Activated CD4-positive, CD25-positive, alpha-beta regulatory T cell treated with anti-CD3 and anti-CD28 coated beads, Interleukin-2, amount 50 U/mL, for 16 hours (primary cell): ENCODE results near the gene TMEM52.

ENCODE experiments used
- DNase-seq: peaks from one replicate; pipeline ENCODE4 v3.0.0-alpha.2; 2020; ENCODE audit warnings: low read depth, low spot score

The TMEM52 gene

GRCh38 chr1:1926886-1927660 is 8.0 kb upstream of the TMEM52 start:
- no peak for DNase-seq

DNA sequence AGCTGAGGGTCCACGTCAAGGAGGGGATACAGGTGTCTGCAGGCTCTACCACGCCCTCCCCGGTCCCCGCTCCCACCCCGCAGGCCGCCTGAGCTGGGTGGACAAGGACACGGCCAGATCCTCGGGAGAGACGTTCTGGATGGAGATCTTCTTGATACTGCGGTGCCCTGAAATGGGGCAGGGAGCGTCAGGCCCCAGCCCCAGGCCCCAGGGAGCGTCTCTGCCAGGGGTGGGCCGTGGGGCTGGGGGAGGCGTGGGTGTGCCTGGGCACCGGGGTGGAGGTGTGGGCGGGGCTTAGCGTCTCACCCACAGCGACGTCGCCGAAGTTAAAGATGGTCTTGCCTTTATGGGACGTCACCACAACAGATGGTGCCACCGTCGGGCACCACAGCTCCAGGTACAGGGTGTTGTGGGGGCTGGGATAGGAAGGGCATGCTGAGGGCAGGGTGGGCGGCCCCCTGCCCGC is 7.3 kb upstream of the TMEM52 start:
- DNase-seq, result no peak

DNA sequence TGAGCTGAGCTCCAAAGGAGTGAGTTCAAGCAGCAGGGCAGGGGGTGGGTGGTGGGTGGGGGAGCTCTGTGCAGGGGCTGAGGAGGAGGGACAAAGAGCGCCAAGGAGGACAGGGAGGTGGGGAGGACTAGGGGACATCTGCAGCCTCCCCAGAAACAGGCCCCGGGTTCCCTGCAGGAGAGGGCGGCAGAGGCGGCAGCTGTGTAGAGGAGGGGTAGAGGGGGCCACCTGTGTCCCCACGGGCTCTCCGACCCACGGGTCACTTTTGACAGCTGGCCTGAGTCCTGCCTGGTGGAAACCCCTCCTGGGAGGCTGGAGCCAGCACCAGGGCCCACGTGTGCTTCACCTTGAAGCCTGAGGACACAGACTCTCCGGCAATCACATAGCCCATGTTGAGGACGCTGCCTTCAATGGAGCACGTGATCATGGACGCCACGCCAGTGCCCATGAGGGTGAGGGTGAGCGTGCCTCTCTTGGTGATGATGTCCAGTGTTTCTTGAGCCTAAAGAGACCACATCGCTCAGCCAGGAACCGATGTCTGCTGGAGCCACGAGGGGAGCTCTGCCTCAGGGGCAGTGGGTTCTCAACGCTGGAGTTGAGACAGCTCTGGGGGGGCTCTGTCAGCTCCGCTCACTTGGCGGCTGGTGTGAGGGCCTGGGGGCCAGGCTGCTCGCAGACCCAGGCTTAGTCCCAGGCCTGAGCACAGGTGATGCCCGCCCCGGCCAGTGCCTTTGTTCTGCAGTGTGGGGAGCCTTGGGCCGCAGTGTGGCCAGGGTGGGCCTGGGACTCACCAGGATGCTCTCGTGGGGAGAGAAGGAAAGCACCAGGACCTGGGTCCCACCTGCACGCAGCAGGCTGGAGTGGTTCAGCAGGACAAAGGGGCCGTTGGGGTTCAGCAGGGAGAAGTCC is 6.6 kb upstream of the TMEM52 start:
- no peak for DNase-seq

GRCh38 chr1:1924849-1925248 is 5.8 kb upstream of the TMEM52 start:
- DNase-seq, result no peak

DNA sequence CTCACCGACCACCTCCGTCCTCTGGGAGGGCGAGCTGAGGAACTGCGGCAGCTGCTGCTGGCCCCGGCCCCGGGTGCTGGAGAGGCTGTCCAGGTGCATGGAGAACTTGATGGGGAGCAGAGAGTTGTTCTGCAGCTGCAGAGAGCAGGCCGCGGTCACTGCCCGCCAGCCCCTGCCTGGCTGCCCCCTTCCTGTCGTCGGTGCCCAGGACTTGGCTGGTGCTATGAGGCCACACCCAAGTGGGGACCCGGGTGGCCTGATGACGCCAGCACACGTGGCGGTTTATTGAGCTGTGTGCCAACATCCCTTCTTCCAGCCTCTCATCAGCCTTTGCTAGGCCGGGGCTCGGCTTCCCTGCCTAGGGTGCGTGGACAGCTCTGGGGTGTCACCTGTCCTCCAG is 5.3 kb upstream of the TMEM52 start:
- DNase-seq, result no peak

GRCh38 chr1:1922956-1923833 is 4.1 kb upstream of the TMEM52 start:
- DNase-seq, result no peak

GRCh38 chr1:1922702-1922955 is 3.5 kb upstream of the TMEM52 start:
- no peak for DNase-seq

GRCh38 chr1:1921901-1922701 is 3.0 kb upstream of the TMEM52 start:
- DNase-seq, result no peak

GRCh38 chr1:1921459-1921862 is 2.4 kb upstream of the TMEM52 start:
- no peak for DNase-seq

DNA sequence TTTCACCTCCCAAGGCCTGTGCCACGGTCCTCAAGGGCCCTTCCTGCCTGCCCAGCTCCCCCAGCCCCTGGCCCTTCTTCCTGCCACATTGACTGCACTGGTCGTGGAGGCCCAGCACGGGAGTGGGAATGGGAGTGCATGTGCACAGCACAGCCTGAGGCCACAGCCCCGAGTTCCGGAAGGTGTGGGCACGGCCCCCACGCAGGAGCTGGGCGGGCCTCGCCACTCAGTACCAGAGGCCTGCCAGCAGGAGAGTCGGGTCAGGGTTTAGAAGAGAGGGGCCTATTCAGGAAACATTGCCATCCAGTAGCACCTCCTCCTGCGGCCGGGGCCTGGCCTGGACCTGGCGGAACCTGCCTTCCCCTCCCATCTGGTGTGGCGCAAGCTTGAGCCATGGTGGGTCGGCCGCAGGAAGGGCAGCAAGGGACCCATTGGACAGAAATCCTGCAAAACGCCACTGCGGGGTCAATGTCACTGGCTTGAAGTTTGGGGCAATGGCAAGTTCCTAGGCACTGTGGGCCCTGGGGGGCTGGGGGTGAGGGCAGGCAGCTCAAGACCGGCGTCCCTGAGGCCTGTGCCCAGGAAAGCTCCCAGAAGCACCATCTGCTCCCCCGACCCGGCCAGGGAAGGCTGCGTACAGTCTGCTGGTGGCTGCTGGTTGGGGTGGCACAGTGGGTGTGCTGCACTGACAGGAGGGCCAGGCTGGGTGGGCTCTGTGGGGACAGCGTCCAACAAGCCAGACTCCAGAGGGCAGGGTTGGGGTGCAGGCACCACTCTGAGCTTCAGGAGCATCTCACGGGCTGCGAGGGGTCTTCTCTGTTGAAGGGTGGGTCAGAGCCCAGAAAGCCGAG is 1.8 kb upstream of the TMEM52 start:
- DNase-seq, result no peak

DNA sequence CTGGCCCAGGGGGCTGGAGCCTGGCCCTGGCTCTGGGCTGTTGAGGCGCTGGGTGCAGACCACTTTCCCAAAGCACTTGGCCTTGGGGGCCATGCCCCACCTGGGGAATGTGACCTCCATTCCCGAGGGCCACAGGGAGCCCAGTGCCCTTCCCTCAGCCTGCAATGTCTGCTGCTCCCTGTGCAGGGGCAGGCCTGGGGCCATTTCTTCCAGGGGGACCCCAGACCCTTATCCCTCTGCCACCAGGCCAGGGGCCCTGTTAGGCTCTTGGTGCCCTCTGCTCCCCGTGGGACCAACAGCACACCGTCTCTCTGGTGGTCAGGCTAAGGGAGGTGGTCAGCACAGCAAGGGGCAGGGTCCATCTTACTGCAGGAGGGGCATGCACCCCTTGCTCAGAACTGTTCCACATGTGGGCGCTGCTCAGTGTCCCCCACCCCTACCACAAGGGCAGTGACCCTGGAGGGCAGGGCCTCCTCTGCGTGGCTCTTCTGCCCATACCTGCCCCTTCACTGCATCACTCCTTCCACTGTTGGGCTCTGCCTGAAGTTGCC is 1.1 kb upstream of the TMEM52 start:
- no peak for DNase-seq

GRCh38 chr1:1919304-1920056 is 401 bp upstream of the TMEM52 start:
- DNase-seq, result peak; percentile 98

GRCh38 chr1:1917995-1918900 is 831 bp downstream of the TMEM52 start:
- DNase-seq, result no peak

- DNase-seq, result no peak
These were observed 1.6 kb downstream of the TMEM52 start for GRCh38 chr1:1917304-1917976.

DNA sequence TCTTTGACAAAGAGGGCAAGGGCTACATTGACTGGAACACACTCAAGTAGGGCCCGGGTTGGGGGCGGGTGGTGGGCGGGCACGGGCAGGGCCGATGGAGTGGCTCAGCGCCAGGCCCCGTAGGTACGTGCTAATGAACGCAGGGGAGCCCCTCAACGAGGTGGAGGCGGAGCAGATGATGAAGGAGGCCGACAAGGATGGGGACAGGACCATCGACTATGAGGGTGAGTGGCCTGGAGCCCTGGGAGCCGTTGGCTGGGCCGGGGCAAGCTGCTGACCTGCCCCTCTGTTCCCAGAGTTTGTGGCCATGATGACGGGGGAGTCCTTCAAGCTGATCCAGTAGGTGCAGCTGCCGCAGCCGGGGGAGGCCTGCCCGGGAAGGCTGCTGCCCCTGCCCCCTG is 2.2 kb downstream of the TMEM52 start:
- DNase-seq, result no peak

- no peak for DNase-seq
These were observed 2.9 kb downstream of the TMEM52 start for GRCh38 chr1:1915911-1916840.
